Upper lobe of left lung (tissue), 4 donors: ENCODE data around the gene PTPN5.

Source experiments
- CTCF ChIP-seq, 6 experiments: fragments of 450-650 bp in 4 of 6; fragments of 200-600 bp in 2 of 6; sonication (generic) in 2 of 6; IDR thresholded peaks; one replicate each; pipeline ENCODE4 v1.5.1; 2016 to 2019; ENCODE audit warnings: antibody characterized with exemption in 6 of 6
- EP300 ChIP-seq, 4 donors: sonication (generic); formaldehyde crosslinking; IDR thresholded peaks; one replicate each; pipeline ENCODE4 v1.5.1; 2017; ENCODE audit warnings: antibody characterized with exemption in 4 of 4, control low read depth in 2 of 4
- POLR2A ChIP-seq, 4 donors: fragments of 450-650 bp; IDR thresholded peaks; one replicate each; pipeline ENCODE4 v1.5.1; 2016 to 2017; ENCODE audit warnings: antibody characterized with exemption in 4 of 4, mild to moderate bottlenecking in 2 of 4
- POLR2AphosphoS5 ChIP-seq, 2 donors: sonication (generic); formaldehyde crosslinking; IDR thresholded peaks; one replicate each; pipeline ENCODE4 v1.5.1; 2017; ENCODE audit warnings: antibody characterized with exemption in 2 of 2

DNA sequence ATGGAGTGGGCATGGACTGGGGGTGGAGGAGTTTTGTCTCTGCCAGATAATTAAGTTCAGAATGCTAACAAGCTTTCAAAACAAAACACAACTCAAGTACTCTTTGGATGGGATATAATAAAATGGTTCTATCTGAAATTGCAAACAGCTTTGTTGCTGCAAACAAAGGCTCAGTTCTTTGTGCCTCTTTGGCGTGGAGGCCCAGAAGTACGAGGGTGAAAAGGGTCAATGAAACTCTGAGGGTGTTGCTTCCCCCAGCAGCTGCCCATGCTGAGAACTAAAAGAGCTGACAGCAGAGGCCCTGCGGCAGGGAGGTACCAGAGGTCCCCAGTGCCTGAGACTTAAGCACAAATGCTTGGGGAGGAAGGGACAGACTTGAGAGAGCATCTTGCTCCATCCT, 39.1 kb downstream of the PTPN5 start:
- TF ChIP-seq POLR2A (IDR thresholded peaks at IDR 0.05) (no peak), POLR2AphosphoS5 (IDR thresholded peaks at IDR 0.05) (no peak), CTCF (IDR thresholded peaks at IDR 0.05) (no peak), EP300 (IDR thresholded peaks at IDR 0.05) (no peak)
